ENCODE data around the gene ZC3H12D. TPM values are rescaled to one million over a fixed set of nuclear protein-coding genes. Genes with fewer than 3 reads are reported as not detected.

The ZC3H12D gene
- total and polyA plus RNA-seq, 2 donors: 2.3 to 5.8 TPM

- Histone ChIP-seq H3K9me3 (ENCODE audit: control insufficient read depth in 2 of 2, insufficient read depth in 1 of 2, low read length in 1 of 2) (no peaks in the 10 kb centered on the region), H3K27ac (ENCODE audit: low read depth in 1 of 2, low read length in 1 of 2) (no peak overlapping the region), H3K4me3 (ENCODE audit: low read length in 2 of 2) (no peak overlapping the region), H3K27me3 (ENCODE audit: control insufficient read depth in 2 of 2, insufficient read depth in 1 of 2, low read length in 1 of 2) (peaks cover 0 to 2% of the 10 kb centered on the region in 2 donors), H3K36me3 (ENCODE audit: control insufficient read depth in 2 of 2, insufficient read depth in 2 of 2, low read length in 1 of 2) (no peaks in the 10 kb centered on the region), H3K4me1 (ENCODE audit: control insufficient read depth in 2 of 2, insufficient read depth in 2 of 2, low read length in 2 of 2) (peaks cover 0 to 7% of the 10 kb centered on the region in 2 donors)
- WGBS: 94% methylated on average over 7 of the region's 7 CpGs
- no peak for DNase-seq (ENCODE audit: low read depth in 6 of 9, low spot score in 9 of 9)
These were observed 27.4 kb downstream of the ZC3H12D start for GRCh38 chr6:149457316-149457884.

- H3K27ac ChIP-seq (ENCODE audit: low read depth in 1 of 2, low read length in 1 of 2): no peak overlapping the region
- H3K36me3 ChIP-seq (ENCODE audit: control insufficient read depth in 2 of 2, insufficient read depth in 2 of 2, low read length in 1 of 2): no peaks in the 10 kb centered on the region
- no peak for DNase-seq (ENCODE audit: low read depth in 6 of 9, low spot score in 9 of 9)
- no peaks in the 10 kb centered on the region for H3K9me3 ChIP-seq (ENCODE audit: control insufficient read depth in 2 of 2, insufficient read depth in 1 of 2, low read length in 1 of 2)
- H3K4me3 ChIP-seq (ENCODE audit: low read length in 2 of 2): no peak overlapping the region
- peaks cover 1 to 9% of the 10 kb centered on the region in 2 donors for H3K27me3 ChIP-seq (ENCODE audit: control insufficient read depth in 2 of 2, insufficient read depth in 1 of 2, low read length in 1 of 2)
- WGBS: 98% methylated on average over 49 of the region's 49 CpGs
- H3K4me1 ChIP-seq (ENCODE audit: control insufficient read depth in 2 of 2, insufficient read depth in 2 of 2, low read length in 2 of 2): peaks cover 0 to 10% of the 10 kb centered on the region in 2 donors
These were observed 28.3 kb downstream of the ZC3H12D start for GRCh38 chr6:149456311-149457021.

- H3K27ac ChIP-seq (ENCODE audit: low read depth in 1 of 2, low read length in 1 of 2): no peak overlapping the region
- no peaks in the 10 kb centered on the region for H3K36me3 ChIP-seq (ENCODE audit: control insufficient read depth in 2 of 2, insufficient read depth in 2 of 2, low read length in 1 of 2)
- no peak overlapping the region for H3K4me3 ChIP-seq (ENCODE audit: low read length in 2 of 2)
- WGBS: 96% methylated on average over 11 of the region's 11 CpGs
- H3K9me3 ChIP-seq (ENCODE audit: control insufficient read depth in 2 of 2, insufficient read depth in 1 of 2, low read length in 1 of 2): no peaks in the 10 kb centered on the region
- no peak for DNase-seq (ENCODE audit: low read depth in 6 of 9, low spot score in 9 of 9)
- peaks cover 7 to 21% of the 10 kb centered on the region in 2 donors for H3K27me3 ChIP-seq (ENCODE audit: control insufficient read depth in 2 of 2, insufficient read depth in 1 of 2, low read length in 1 of 2)
- peaks cover 8 to 16% of the 10 kb centered on the region in 2 donors for H3K4me1 ChIP-seq (ENCODE audit: control insufficient read depth in 2 of 2, insufficient read depth in 2 of 2, low read length in 2 of 2)
These were observed 29.6 kb downstream of the ZC3H12D start for GRCh38 chr6:149455031-149455732.

- Histone ChIP-seq H3K4me1 (ENCODE audit: control insufficient read depth in 2 of 2, insufficient read depth in 2 of 2, low read length in 2 of 2) (peaks cover 8 to 17% of the 10 kb centered on the region in 2 donors), H3K36me3 (ENCODE audit: control insufficient read depth in 2 of 2, insufficient read depth in 2 of 2, low read length in 1 of 2) (no peaks in the 10 kb centered on the region), H3K4me3 (ENCODE audit: low read length in 2 of 2) (no peak overlapping the region), H3K27me3 (ENCODE audit: control insufficient read depth in 2 of 2, insufficient read depth in 1 of 2, low read length in 1 of 2) (peaks cover 7 to 24% of the 10 kb centered on the region in 2 donors), H3K9me3 (ENCODE audit: control insufficient read depth in 2 of 2, insufficient read depth in 1 of 2, low read length in 1 of 2) (no peaks in the 10 kb centered on the region), H3K27ac (ENCODE audit: low read depth in 1 of 2, low read length in 1 of 2) (no peak overlapping the region)
- 65% methylated on average over 15 of the region's 15 CpGs for WGBS
- DNase-seq (ENCODE audit: low read depth in 6 of 9, low spot score in 9 of 9): no peak
These were observed 30.4 kb downstream of the ZC3H12D start for GRCh38 chr6:149454346-149454848.

GRCh38 chr6:149453597-149454345 lies 31.0 kb downstream of the ZC3H12D start:
- Histone ChIP-seq H3K9me3 (ENCODE audit: control insufficient read depth in 2 of 2, insufficient read depth in 1 of 2, low read length in 1 of 2) (no peaks in the 10 kb centered on the region), H3K4me3 (ENCODE audit: low read length in 2 of 2) (no peak overlapping the region), H3K27ac (ENCODE audit: low read depth in 1 of 2, low read length in 1 of 2) (no peak overlapping the region), H3K36me3 (ENCODE audit: control insufficient read depth in 2 of 2, insufficient read depth in 2 of 2, low read length in 1 of 2) (no peaks in the 10 kb centered on the region), H3K27me3 (ENCODE audit: control insufficient read depth in 2 of 2, insufficient read depth in 1 of 2, low read length in 1 of 2) (peaks cover 7 to 24% of the 10 kb centered on the region in 2 donors), H3K4me1 (ENCODE audit: control insufficient read depth in 2 of 2, insufficient read depth in 2 of 2, low read length in 2 of 2) (peaks cover 8 to 17% of the 10 kb centered on the region in 2 donors)
- 92% methylated on average over 6 of the region's 6 CpGs for WGBS
- no peak for DNase-seq (ENCODE audit: low read depth in 6 of 9, low spot score in 9 of 9)

- H3K4me3 ChIP-seq (ENCODE audit: low read length in 2 of 2): no peak overlapping the region
- H3K36me3 ChIP-seq (ENCODE audit: control insufficient read depth in 2 of 2, insufficient read depth in 2 of 2, low read length in 1 of 2): no peaks in the 10 kb centered on the region
- 96% methylated on average over 13 of the region's 13 CpGs for WGBS
- H3K27ac ChIP-seq (ENCODE audit: low read depth in 1 of 2, low read length in 1 of 2): no peak overlapping the region
- no peaks in the 10 kb centered on the region for H3K9me3 ChIP-seq (ENCODE audit: control insufficient read depth in 2 of 2, insufficient read depth in 1 of 2, low read length in 1 of 2)
- H3K27me3 ChIP-seq (ENCODE audit: control insufficient read depth in 2 of 2, insufficient read depth in 1 of 2, low read length in 1 of 2): peaks cover 7 to 24% of the 10 kb centered on the region in 2 donors
- peaks cover 8 to 17% of the 10 kb centered on the region in 2 donors for H3K4me1 ChIP-seq (ENCODE audit: control insufficient read depth in 2 of 2, insufficient read depth in 2 of 2, low read length in 2 of 2)
- no peak for DNase-seq (ENCODE audit: low read depth in 6 of 9, low spot score in 9 of 9)
These were observed 32.5 kb downstream of the ZC3H12D start for GRCh38 chr6:149452037-149452939.

GRCh38 chr6:149451376-149452036 lies 33.3 kb downstream of the ZC3H12D start:
- Histone ChIP-seq H3K9me3 (ENCODE audit: control insufficient read depth in 2 of 2, insufficient read depth in 1 of 2, low read length in 1 of 2) (no peaks in the 10 kb centered on the region), H3K36me3 (ENCODE audit: control insufficient read depth in 2 of 2, insufficient read depth in 2 of 2, low read length in 1 of 2) (no peaks in the 10 kb centered on the region), H3K27me3 (ENCODE audit: control insufficient read depth in 2 of 2, insufficient read depth in 1 of 2, low read length in 1 of 2) (peaks cover 7 to 24% of the 10 kb centered on the region in 2 donors), H3K4me1 (ENCODE audit: control insufficient read depth in 2 of 2, insufficient read depth in 2 of 2, low read length in 2 of 2) (peaks cover 8 to 17% of the 10 kb centered on the region in 2 donors), H3K27ac (ENCODE audit: low read depth in 1 of 2, low read length in 1 of 2) (no peak overlapping the region), H3K4me3 (ENCODE audit: low read length in 2 of 2) (peak overlapping the region; percentile 13 to 43)
- DNase-seq (ENCODE audit: low read depth in 6 of 9, low spot score in 9 of 9): peak in 3 of 9 donors; percentile 30 to 55 (median 33)
- WGBS: 53% methylated on average over 47 of the region's 47 CpGs

Data from thymus (tissue), 11 donors.